ENCODE measurements around the gene XRCC4. TPM values are rescaled to one million over a fixed set of nuclear protein-coding genes. Genes with fewer than 3 reads are reported as not detected.
A peak's percentile ranks its signal among the peaks of the same experiment; 100 is the strongest.

XRCC4 gene
- total and polyA plus RNA-seq, 9 of the 15 experiments (the other 6 are each of a cell fraction or from before 2014, with no cell fraction given), result 13.6 to 61.6 (median 22.4) TPM

DNA sequence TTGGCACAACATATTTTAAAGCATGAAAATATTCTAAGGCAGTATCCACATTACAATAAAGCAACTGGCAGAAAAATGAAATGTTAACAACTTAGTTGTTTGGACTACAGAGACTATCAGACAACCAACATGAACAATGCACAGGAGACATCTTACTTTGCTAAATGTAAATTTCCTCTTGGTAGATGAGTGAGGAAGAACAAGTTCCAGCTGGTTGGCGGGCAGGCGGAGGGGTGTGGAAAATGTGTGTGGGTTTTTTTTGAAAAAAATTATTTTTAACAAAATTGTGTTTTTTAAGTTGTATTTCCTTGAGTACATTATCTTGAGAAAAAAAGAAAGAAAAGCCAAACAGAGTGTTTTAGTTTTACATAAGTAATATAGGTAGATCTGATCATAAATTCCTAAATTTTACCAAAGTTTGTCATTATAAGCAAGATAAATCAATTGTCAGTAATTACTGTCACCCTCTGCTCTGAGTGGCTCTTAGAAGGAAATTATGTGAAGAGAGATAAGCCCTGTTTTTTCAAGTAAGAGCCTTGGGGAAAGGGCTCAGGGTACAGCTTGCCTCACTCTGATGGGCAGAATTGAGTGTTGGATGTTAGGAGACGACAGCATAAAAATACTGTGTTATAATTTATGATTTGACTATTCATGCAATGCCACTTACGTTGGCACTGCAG lies 42.7 kb upstream of the XRCC4 start:
- Histone ChIP-seq H3K9me1 (ENCODE audit: control insufficient read depth, insufficient read depth, low read length) (no peaks in the 10 kb centered on the region), H3K27me3 (ENCODE audit: control insufficient read depth in 2 of 2, insufficient read depth in 2 of 2, low read length in 2 of 2) (no peaks in the 10 kb centered on the region), H3K4me3 (no peak overlapping the region), H3K36me3 (ENCODE audit: control insufficient read depth, insufficient read depth, low read length) (no peaks in the 10 kb centered on the region), H3K79me2 (ENCODE audit: control insufficient read depth, insufficient read depth, low read length) (no peaks in the 10 kb centered on the region), H2AFZ (ENCODE audit: low read depth, low read length) (no peak overlapping the region), H3K4me2 (ENCODE audit: insufficient read depth, low read length) (no peak overlapping the region), H3K27ac (ENCODE audit: extremely low read depth, low read depth, low read length) (no peak overlapping the region), H3K9me3 (replicated peaks; ENCODE audit: control insufficient read depth, insufficient read depth, low read depth, low read length) (no peaks in the 10 kb centered on the region), H4K20me1 (replicated peaks; ENCODE audit: control insufficient read depth, insufficient read depth, low read length) (no peaks in the 10 kb centered on the region), H3K4me1 (replicated peaks in 1 of 2; ENCODE audit: control insufficient read depth in 2 of 2, insufficient read depth in 2 of 2, low read length in 2 of 2) (no peaks in the 10 kb centered on the region; a peak in 1 of 5 replicates), H3K9ac (ENCODE audit: insufficient read depth in 1 of 2, low read depth in 2 of 2, low read length in 2 of 2) (no peak overlapping the region)
- ChIA-PET POLR2A (interaction anchor here (1.0 to 1.5 kb wide), 2 partner anchors 14 to 16 kb away, joined by 5 read pairs; no protein-coding TSS in a partner anchor), CTCF (ENCODE audit: low intra/inter-chr PET ratio) (no interaction called here)
- DNase-seq (ENCODE audit: extremely low read depth in 1 of 4, low spot score in 3 of 4) (no peak), ATAC-seq (peak; percentile 41; the same call in 1 of the 3 replicates), FAIRE-seq (no peak)
- no TSS peak for BruUV-seq (replicated peaks)
- in situ Hi-C loops (cut with MboI) (no loop called here), intact Hi-C loops (cut with micrococcal nuclease) (no loop called here)
- TF ChIP-seq, protein P1, sequence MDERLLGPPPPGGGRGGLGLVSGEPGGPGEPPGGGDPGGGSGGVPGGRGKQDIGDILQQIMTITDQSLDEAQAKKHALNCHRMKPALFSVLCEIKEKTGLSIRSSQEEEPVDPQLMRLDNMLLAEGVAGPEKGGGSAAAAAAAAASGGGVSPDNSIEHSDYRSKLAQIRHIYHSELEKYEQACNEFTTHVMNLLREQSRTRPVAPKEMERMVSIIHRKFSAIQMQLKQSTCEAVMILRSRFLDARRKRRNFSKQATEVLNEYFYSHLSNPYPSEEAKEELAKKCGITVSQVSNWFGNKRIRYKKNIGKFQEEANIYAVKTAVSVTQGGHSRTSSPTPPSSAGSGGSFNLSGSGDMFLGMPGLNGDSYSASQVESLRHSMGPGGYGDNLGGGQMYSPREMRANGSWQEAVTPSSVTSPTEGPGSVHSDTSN (CRISPR knock-in tag; IDR thresholded peaks at IDR 0.05; ENCODE audit: low read depth), result no peak
- TF ChIP-seq, protein P1 (tag; conservative IDR thresholded peaks at IDR 0.05; ENCODE audit: low read depth), result peak; percentile 68; the same call in 1 of the 2 replicates
- TF ChIP-seq MEIS2 (IDR thresholded peaks at IDR 0.05; ENCODE audit: partially characterized antibody) (peak; percentile 57), PCBP2 (IDR thresholded peaks at IDR 0.05; ENCODE audit: low read depth, low read length, poor library complexity, severe bottlenecking) (no peak)
- WGBS (ENCODE audit: insufficient coverage, low coverage, missing lambda C conversion rate), result 39% methylated on average over 4 of the region's 4 CpGs
